ENCODE data around the gene ZNF18.
"Not testable (repeated sequence)": the region's sequence is repeated elsewhere in the genome, so short reads cannot be mapped to it uniquely, and the experiment has no call there.

The ZNF18 gene

DNA sequence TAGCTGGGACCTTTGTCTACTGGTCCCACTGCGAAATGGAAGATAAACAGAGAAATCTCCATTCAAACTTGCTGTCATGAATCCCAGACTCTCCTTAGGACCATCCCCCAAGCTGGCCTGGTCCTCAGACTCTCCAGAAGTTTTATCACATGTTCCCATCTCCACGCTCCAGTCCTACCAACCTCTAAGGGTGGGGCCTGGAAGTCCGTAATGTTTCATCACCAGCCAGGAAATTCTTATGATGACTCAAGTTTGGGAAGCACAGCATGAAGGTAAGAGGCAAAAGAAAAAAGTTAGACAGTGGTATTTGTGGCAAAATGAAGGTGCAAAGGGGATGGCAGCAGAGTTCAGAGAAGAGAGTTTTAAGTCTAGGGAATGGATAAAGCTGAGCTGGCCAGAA, 52.7 kb downstream of the ZNF18 start:
- Histone ChIP-seq H3K9me3 (ENCODE audit: control extremely low read depth in 1 of 5, control insufficient read depth in 4 of 5, insufficient read depth in 2 of 5, low read depth in 1 of 5, low read length in 4 of 5) (no peaks in the 10 kb centered on the region), H3K4me1 (ENCODE audit: control extremely low read depth in 1 of 4, control insufficient read depth in 4 of 4, insufficient read depth in 4 of 4, low read length in 3 of 4) (no peaks in the 10 kb centered on the region), H3K27ac (ENCODE audit: insufficient read depth in 1 of 2, low read depth in 1 of 2, low read length in 2 of 2, poor library complexity in 1 of 2, severe bottlenecking in 2 of 2) (no peak overlapping the region), H3K4me3 (ENCODE audit: control insufficient read depth in 1 of 7, extremely low read depth in 1 of 7, insufficient read depth in 4 of 7, low read depth in 2 of 7, low read length in 6 of 7) (no peak overlapping the region), H3K27me3 (replicated peaks in 2 of 5; ENCODE audit: control insufficient read depth in 4 of 5, insufficient read depth in 5 of 5, low read length in 4 of 5) (no peaks in the 10 kb centered on the region), H3K36me3 (ENCODE audit: control insufficient read depth in 4 of 4, insufficient read depth in 4 of 4, low read length in 3 of 4) (no peaks in the 10 kb centered on the region)
- WGBS (ENCODE audit: insufficient coverage) = 100% methylated on average over 2 of the region's 3 CpGs
- no peak for DNase-seq
- ChIA-PET CTCF (no interaction called here), POLR2A (no interaction called here)

DNA sequence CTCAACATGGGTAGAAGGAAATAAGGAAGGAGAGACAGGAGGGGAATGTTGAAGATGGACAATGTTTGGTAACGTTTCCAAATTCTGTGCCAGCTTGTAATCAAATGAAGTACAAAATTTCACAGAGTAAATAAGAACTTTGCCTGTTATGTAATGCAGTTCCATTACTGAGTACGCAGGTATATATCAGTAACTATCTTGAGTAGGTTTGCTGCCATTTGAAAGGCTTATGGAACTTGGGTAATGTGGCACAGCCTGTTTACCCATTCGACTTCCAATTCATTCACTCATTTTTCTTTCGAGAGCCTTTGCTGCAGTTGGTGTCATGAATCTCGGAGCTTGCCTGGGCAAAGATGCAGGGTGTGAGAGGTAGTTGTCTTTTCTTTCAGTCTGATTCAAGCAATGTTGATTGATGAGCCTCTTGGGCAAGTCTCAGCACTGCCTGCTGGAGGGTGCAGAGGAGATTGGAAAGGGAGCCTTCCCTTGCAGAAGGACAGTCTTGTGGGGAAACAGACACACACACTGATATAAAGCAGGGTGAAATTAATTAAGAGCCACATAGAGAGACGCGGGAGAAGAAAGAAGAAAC, 53.4 kb downstream of the ZNF18 start:
- DNase-seq = no peak
- H3K4me1 ChIP-seq (ENCODE audit: control extremely low read depth in 1 of 4, control insufficient read depth in 4 of 4, insufficient read depth in 4 of 4, low read length in 3 of 4) = no peaks in the 10 kb centered on the region
- ChIA-PET POLR2A (no interaction called here), CTCF (no interaction called here)
- H3K27me3 ChIP-seq (replicated peaks in 2 of 5; ENCODE audit: control insufficient read depth in 4 of 5, insufficient read depth in 5 of 5, low read length in 4 of 5) = no peaks in the 10 kb centered on the region
- no peak overlapping the region for H3K27ac ChIP-seq (ENCODE audit: insufficient read depth in 1 of 2, low read depth in 1 of 2, low read length in 2 of 2, poor library complexity in 1 of 2, severe bottlenecking in 2 of 2)
- H3K4me3 ChIP-seq (ENCODE audit: control insufficient read depth in 1 of 7, extremely low read depth in 1 of 7, insufficient read depth in 4 of 7, low read depth in 2 of 7, low read length in 6 of 7) = no peak overlapping the region
- 91% methylated on average over 3 of the region's 7 CpGs for WGBS (ENCODE audit: insufficient coverage)
- no peaks in the 10 kb centered on the region for H3K9me3 ChIP-seq (ENCODE audit: control extremely low read depth in 1 of 5, control insufficient read depth in 4 of 5, insufficient read depth in 2 of 5, low read depth in 1 of 5, low read length in 4 of 5)
- H3K36me3 ChIP-seq (ENCODE audit: control insufficient read depth in 4 of 4, insufficient read depth in 4 of 4, low read length in 3 of 4) = no peaks in the 10 kb centered on the region

DNA sequence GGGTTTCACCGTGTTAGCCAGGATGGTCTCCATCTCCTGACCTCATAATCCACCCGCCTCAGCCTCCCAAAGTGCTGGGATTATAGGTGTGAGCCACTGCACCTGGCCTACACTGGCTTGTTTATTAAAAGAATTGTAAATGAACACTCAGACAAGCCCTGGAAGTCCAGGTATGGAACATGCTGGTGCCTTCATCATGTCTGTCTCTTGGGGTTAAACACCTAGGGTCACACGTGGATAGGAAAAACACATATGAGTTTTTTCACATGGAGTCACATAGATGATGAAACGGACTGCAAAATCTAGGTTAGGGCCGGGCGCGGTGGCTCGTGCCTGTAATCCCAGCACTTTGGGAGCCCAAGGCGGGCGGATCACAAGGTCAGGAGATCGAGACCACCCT, 54.2 kb downstream of the ZNF18 start:
- H3K27me3 ChIP-seq (replicated peaks in 2 of 5; ENCODE audit: control insufficient read depth in 4 of 5, insufficient read depth in 5 of 5, low read length in 4 of 5); CTCF ChIA-PET; H3K4me3 ChIP-seq (ENCODE audit: control insufficient read depth in 1 of 7, extremely low read depth in 1 of 7, insufficient read depth in 4 of 7, low read depth in 2 of 7, low read length in 6 of 7); H3K27ac ChIP-seq (ENCODE audit: insufficient read depth in 1 of 2, low read depth in 1 of 2, low read length in 2 of 2, poor library complexity in 1 of 2, severe bottlenecking in 2 of 2); H3K9me3 ChIP-seq (ENCODE audit: control extremely low read depth in 1 of 5, control insufficient read depth in 4 of 5, insufficient read depth in 2 of 5, low read depth in 1 of 5, low read length in 4 of 5); H3K36me3 ChIP-seq (ENCODE audit: control insufficient read depth in 4 of 4, insufficient read depth in 4 of 4, low read length in 3 of 4); POLR2A ChIA-PET; DNase-seq; H3K4me1 ChIP-seq (ENCODE audit: control extremely low read depth in 1 of 4, control insufficient read depth in 4 of 4, insufficient read depth in 4 of 4, low read length in 3 of 4): not testable (repeated sequence)
- 94% methylated on average over 11 of the region's 11 CpGs for WGBS (ENCODE audit: insufficient coverage)

DNA sequence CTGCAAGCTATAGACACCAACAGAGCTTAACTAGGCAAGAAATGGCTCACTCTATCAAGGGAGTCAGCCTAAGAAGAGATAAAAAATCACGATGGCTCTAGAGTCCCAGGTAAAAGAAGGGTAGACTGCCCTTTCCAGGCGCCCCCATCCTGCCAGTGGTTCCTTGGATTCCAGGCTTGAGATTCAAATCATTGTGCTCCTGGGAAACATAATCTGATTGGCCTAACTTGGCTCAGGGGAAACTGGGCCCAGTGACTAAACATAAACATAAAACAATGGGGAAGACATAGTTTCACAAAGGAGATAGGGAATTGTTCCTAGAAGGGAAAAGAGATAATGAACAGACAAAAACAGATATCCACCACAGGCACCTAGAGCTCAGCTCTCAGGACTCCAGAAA, 56.4 kb downstream of the ZNF18 start:
- Histone ChIP-seq H3K4me1 (ENCODE audit: control extremely low read depth in 1 of 4, control insufficient read depth in 4 of 4, insufficient read depth in 4 of 4, low read length in 3 of 4) (no peaks in the 10 kb centered on the region), H3K27me3 (replicated peaks in 2 of 5; ENCODE audit: control insufficient read depth in 4 of 5, insufficient read depth in 5 of 5, low read length in 4 of 5) (no peaks in the 10 kb centered on the region), H3K36me3 (ENCODE audit: control insufficient read depth in 4 of 4, insufficient read depth in 4 of 4, low read length in 3 of 4) (no peaks in the 10 kb centered on the region), H3K27ac (ENCODE audit: insufficient read depth in 1 of 2, low read depth in 1 of 2, low read length in 2 of 2, poor library complexity in 1 of 2, severe bottlenecking in 2 of 2) (no peak overlapping the region), H3K9me3 (ENCODE audit: control extremely low read depth in 1 of 5, control insufficient read depth in 4 of 5, insufficient read depth in 2 of 5, low read depth in 1 of 5, low read length in 4 of 5) (no peaks in the 10 kb centered on the region), H3K4me3 (ENCODE audit: control insufficient read depth in 1 of 7, extremely low read depth in 1 of 7, insufficient read depth in 4 of 7, low read depth in 2 of 7, low read length in 6 of 7) (no peak overlapping the region)
- CTCF ChIA-PET = no interaction called here
- POLR2A ChIA-PET = no interaction called here
- 76% methylated on average over 2 of the region's 2 CpGs for WGBS (ENCODE audit: insufficient coverage)
- no peak for DNase-seq

DNA sequence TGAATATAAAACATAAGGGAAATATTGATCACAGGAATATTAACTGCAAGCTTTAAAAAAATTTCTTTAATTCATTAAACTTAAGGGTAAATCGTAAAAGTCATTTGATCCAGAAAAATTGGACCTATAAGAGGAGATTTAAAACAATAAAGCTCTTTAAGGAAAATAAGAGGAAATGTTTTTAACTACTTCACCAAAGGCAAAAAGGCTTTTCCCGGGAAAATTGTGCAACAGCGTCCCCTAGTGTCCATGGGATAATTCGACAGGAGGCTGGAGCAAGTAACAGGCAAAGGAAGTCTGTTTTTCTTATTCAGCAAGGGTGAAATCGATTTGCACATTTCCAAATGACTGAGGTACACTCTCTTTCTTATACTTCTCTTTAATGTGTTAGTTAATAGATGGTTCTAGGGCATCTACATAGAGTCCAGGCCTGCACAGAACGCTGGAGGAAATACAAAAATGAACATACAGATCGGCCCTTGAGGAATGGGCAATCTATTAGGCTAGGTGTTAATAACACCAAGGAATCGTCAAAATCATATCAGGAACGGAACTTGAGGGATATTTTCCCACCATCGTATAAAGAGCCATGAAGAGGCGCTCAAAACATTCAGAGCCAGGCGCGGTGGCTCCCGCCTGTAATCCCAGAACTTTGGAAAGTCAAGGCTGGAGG, 61.4 kb downstream of the ZNF18 start:
- WGBS (ENCODE audit: insufficient coverage) = 48% methylated on average over 7 of the region's 14 CpGs
- Histone ChIP-seq H3K4me3 (ENCODE audit: control insufficient read depth in 1 of 7, extremely low read depth in 1 of 7, insufficient read depth in 4 of 7, low read depth in 2 of 7, low read length in 6 of 7) (no peak overlapping the region), H3K27ac (ENCODE audit: insufficient read depth in 1 of 2, low read depth in 1 of 2, low read length in 2 of 2, poor library complexity in 1 of 2, severe bottlenecking in 2 of 2) (no peak overlapping the region), H3K4me1 (ENCODE audit: control extremely low read depth in 1 of 4, control insufficient read depth in 4 of 4, insufficient read depth in 4 of 4, low read length in 3 of 4) (no peaks in the 10 kb centered on the region), H3K36me3 (ENCODE audit: control insufficient read depth in 4 of 4, insufficient read depth in 4 of 4, low read length in 3 of 4) (no peaks in the 10 kb centered on the region), H3K9me3 (ENCODE audit: control extremely low read depth in 1 of 5, control insufficient read depth in 4 of 5, insufficient read depth in 2 of 5, low read depth in 1 of 5, low read length in 4 of 5) (peaks cover 0 to 2% (median 0%) of the 10 kb centered on the region in 5 experiments), H3K27me3 (replicated peaks in 2 of 5; ENCODE audit: control insufficient read depth in 4 of 5, insufficient read depth in 5 of 5, low read length in 4 of 5) (no peaks in the 10 kb centered on the region)
- CTCF ChIA-PET = interaction anchor here (1.5 kb wide), 1 partner anchor 28 kb away, joined by 3 read pairs; no protein-coding TSS in a partner anchor
- peak; percentile 9 to 26 (median 10) for DNase-seq
- POLR2A ChIA-PET = no interaction called here

DNA sequence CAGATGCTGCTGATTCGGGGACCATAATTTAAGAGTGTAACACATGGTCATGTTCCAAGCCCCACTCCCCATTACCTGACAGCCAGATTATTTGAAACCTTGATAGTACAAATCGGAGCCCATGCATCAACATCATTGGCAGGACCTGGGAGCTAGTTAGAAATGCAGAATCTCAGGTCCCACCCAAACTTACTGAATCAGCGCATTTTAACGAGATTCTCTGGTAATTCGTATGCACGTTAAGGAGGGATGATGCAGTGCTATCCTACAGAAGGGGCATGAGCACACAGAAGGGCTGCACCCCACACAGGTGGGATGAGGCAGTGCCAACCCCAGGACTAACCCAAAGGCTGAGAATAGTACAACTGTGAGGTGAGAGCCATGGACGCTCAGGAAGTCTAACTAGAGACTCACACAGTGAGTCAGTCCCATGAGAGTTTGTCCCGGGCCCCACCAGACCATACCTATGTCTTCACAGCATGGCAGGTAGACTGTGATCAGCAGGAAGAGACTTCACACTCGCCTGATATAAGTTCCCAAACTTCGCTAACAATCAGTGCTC, 64.9 kb downstream of the ZNF18 start:
- 94% methylated on average over 7 of the region's 10 CpGs for WGBS (ENCODE audit: insufficient coverage)
- H3K27me3 ChIP-seq (replicated peaks in 2 of 5; ENCODE audit: control insufficient read depth in 4 of 5, insufficient read depth in 5 of 5, low read length in 4 of 5) = no peaks in the 10 kb centered on the region
- POLR2A ChIA-PET = no interaction called here
- H3K4me1 ChIP-seq (ENCODE audit: control extremely low read depth in 1 of 4, control insufficient read depth in 4 of 4, insufficient read depth in 4 of 4, low read length in 3 of 4) = no peaks in the 10 kb centered on the region
- no peak overlapping the region for H3K27ac ChIP-seq (ENCODE audit: insufficient read depth in 1 of 2, low read depth in 1 of 2, low read length in 2 of 2, poor library complexity in 1 of 2, severe bottlenecking in 2 of 2)
- H3K9me3 ChIP-seq (ENCODE audit: control extremely low read depth in 1 of 5, control insufficient read depth in 4 of 5, insufficient read depth in 2 of 5, low read depth in 1 of 5, low read length in 4 of 5) = peaks cover 0 to 2% (median 0%) of the 10 kb centered on the region in 5 experiments
- no peak for DNase-seq
- H3K4me3 ChIP-seq (ENCODE audit: control insufficient read depth in 1 of 7, extremely low read depth in 1 of 7, insufficient read depth in 4 of 7, low read depth in 2 of 7, low read length in 6 of 7) = no peak overlapping the region
- CTCF ChIA-PET = no interaction called here
- H3K36me3 ChIP-seq (ENCODE audit: control insufficient read depth in 4 of 4, insufficient read depth in 4 of 4, low read length in 3 of 4) = no peaks in the 10 kb centered on the region

DNA sequence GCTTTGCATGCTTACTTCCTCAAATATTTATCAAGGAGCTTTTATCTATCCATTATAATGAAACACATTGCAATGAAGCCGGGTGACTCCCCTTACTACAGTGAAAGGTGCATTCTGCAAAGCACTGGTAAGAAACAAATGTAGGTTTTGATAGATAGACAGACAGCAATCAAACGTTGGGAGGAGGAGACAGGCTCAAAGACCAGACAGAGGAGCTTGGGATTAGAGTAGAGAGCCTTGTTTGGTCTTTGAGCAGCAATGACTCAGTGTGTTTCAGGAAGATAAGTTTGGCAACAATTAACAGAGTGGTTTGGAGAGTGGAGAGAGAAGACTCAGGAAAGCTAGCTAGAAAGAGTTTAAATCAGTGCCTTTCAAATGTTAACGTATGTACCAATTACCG, 68.8 kb downstream of the ZNF18 start:
- Histone ChIP-seq H3K36me3 (ENCODE audit: control insufficient read depth in 4 of 4, insufficient read depth in 4 of 4, low read length in 3 of 4) (no peaks in the 10 kb centered on the region), H3K27ac (ENCODE audit: insufficient read depth in 1 of 2, low read depth in 1 of 2, low read length in 2 of 2, poor library complexity in 1 of 2, severe bottlenecking in 2 of 2) (no peak overlapping the region), H3K4me3 (ENCODE audit: control insufficient read depth in 1 of 7, extremely low read depth in 1 of 7, insufficient read depth in 4 of 7, low read depth in 2 of 7, low read length in 6 of 7) (no peak overlapping the region), H3K27me3 (replicated peaks in 2 of 5; ENCODE audit: control insufficient read depth in 4 of 5, insufficient read depth in 5 of 5, low read length in 4 of 5) (peaks cover 0 to 2% (median 0%) of the 10 kb centered on the region in 5 experiments), H3K9me3 (ENCODE audit: control extremely low read depth in 1 of 5, control insufficient read depth in 4 of 5, insufficient read depth in 2 of 5, low read depth in 1 of 5, low read length in 4 of 5) (no peaks in the 10 kb centered on the region), H3K4me1 (ENCODE audit: control extremely low read depth in 1 of 4, control insufficient read depth in 4 of 4, insufficient read depth in 4 of 4, low read length in 3 of 4) (no peaks in the 10 kb centered on the region)
- 59% methylated on average over 3 of the region's 4 CpGs for WGBS (ENCODE audit: insufficient coverage)
- POLR2A ChIA-PET = no interaction called here
- DNase-seq = peak in 2 of 3 donors; percentile 7 to 41
- CTCF ChIA-PET = no interaction called here
